Ishikawa (cell line): ENCODE results near the gene MSX1.

Experiments used
- CEBPB ChIP-seq: IDR thresholded peaks from 2 replicates; pipeline ENCODE4 v1.6.1; 2012
- FOXM1 ChIP-seq: IDR thresholded peaks from 2 replicates; pipeline ENCODE4 v1.6.1; 2012; ENCODE audit warnings: low read depth, borderline replicate concordance
- TAF1 ChIP-seq: IDR thresholded peaks from 2 replicates; pipeline ENCODE4 v1.6.1; 2012; ENCODE audit warnings: low read depth, mild to moderate bottlenecking
- TEAD4 ChIP-seq: IDR thresholded peaks from 2 replicates; pipeline ENCODE4 v1.6.1; 2012
- YY1 ChIP-seq: IDR thresholded peaks from 2 replicates; pipeline ENCODE4 v1.6.1; 2012; ENCODE audit warnings: low read depth
- ZBTB7A ChIP-seq: IDR thresholded peaks from 2 replicates; pipeline ENCODE4 v1.6.1; 2012; ENCODE audit warnings: low read depth
- TF ChIP-seq, protein P1 (sequence below): IDR thresholded peaks from 2 replicates; pipeline ENCODE4 v1.6.1; 2012; ENCODE audit warnings: low read depth, mild to moderate bottlenecking

DNA sequence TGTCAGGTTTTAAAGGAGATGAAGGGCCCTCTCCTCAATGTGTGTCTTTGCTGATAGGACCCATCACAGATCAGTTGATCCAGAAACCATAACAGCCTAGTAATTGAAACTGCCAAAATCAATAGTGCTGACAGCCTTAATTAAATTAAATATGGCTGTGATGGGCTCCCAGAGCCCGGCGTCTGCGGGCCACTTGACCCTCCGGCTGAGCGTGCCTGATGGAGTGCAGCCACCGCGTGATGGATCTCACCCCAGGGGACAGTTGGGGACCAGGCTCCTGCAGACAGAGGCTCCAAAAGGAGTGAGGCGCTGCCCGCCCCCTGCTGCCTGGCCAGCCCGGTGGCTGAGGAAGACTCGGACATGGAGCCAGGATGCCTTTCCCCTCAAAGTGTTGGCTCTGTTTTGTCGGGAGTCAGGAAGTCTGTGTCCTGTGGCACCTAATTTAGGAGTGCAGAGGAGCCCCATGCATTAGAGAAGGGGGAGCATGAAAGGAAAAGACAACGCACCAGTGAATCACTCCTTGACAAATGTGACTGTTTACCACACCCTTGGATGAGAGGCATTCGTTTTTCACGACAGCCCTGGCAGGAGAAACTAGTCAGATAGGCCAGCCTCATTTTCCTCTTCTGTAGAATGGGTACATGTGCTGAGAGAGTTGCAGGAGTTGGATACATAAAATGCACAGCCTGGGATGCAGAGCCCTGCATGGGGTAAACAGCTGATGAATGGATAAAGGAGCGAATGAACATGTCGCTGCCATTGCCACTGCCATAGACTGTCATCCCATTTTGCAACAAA is 40.9 kb upstream of the MSX1 start:
- TF ChIP-seq TAF1 (no peak), ZBTB7A (no peak), CEBPB (no peak), FOXM1 (no peak), TEAD4 (no peak), YY1 (no peak)
- TF ChIP-seq, protein P1, sequence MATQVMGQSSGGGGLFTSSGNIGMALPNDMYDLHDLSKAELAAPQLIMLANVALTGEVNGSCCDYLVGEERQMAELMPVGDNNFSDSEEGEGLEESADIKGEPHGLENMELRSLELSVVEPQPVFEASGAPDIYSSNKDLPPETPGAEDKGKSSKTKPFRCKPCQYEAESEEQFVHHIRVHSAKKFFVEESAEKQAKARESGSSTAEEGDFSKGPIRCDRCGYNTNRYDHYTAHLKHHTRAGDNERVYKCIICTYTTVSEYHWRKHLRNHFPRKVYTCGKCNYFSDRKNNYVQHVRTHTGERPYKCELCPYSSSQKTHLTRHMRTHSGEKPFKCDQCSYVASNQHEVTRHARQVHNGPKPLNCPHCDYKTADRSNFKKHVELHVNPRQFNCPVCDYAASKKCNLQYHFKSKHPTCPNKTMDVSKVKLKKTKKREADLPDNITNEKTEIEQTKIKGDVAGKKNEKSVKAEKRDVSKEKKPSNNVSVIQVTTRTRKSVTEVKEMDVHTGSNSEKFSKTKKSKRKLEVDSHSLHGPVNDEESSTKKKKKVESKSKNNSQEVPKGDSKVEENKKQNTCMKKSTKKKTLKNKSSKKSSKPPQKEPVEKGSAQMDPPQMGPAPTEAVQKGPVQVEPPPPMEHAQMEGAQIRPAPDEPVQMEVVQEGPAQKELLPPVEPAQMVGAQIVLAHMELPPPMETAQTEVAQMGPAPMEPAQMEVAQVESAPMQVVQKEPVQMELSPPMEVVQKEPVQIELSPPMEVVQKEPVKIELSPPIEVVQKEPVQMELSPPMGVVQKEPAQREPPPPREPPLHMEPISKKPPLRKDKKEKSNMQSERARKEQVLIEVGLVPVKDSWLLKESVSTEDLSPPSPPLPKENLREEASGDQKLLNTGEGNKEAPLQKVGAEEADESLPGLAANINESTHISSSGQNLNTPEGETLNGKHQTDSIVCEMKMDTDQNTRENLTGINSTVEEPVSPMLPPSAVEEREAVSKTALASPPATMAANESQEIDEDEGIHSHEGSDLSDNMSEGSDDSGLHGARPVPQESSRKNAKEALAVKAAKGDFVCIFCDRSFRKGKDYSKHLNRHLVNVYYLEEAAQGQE, result no peak
